WTC11 (cell line): ENCODE data around the gene CCDC149.

ENCODE experiments used
- CTCF ChIP-seq: fragments of 200-600 bp; IDR thresholded peaks from 2 replicates; pipeline ENCODE4 v1.8.0; 2022; ENCODE audit warnings: antibody characterized with exemption
- E2F4 ChIP-seq: sonication (generic); formaldehyde crosslinking; IDR thresholded peaks from 2 replicates; pipeline ENCODE4 v1.8.1; 2022; ENCODE audit warnings: low read depth, mild to moderate bottlenecking, moderate library complexity, missing genetic modification reagents, borderline replicate concordance

GRCh38 chr4:24764345-24764744 is 148.5 kb downstream of the CCDC149 start:
- TF ChIP-seq CTCF (no peak), E2F4 (CRISPR knock-in tag) (no peak)
